NCI-H82 treated with DMSO at 0.1 percent for 48 hours (cell line): Measurements from ENCODE around the gene KRT8.

ENCODE experiments used
- DNase-seq: peaks from one replicate; lab custom pipeline; 2025; ENCODE audit not compliant: unreplicated experiment; lab: John Stamatoyannopoulos, UW

KRT8 gene

DNA sequence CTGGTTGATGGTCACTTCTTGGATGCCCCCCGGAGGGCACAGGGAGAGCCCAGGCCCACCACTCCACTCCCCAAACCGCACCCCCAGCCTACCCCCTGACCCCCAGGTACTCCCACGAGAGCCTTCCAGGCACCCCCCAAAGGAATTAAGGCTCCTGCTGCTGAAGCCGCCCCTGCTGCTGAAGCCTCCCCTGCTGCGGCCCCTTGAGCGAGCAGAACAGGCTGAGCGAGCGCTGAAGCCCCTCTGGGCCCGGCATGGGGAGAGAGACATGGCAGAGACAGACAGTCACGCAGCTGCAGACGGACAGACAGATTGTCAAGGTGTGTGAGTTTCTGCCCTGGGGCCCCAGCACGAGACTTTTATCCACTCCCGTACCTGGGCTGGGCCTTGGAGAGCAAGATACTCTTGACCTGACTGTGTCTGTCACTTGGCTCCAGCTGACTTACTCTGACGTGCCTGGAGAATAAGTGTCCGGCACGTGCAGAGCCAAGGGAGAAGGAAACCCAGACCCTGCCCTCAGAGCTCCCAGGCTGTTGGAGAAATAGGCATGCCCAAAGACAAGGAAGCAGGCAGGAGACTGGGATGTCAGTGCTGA lies 56.1 kb downstream of the KRT8 start, which contains the start of gene KRT78:
Gene KRT78 (minus strand): TSS at position 334 of the 595 bp plus-strand sequence. CDS start 64 bp downstream, at position 270.
- no peak for DNase-seq

DNA sequence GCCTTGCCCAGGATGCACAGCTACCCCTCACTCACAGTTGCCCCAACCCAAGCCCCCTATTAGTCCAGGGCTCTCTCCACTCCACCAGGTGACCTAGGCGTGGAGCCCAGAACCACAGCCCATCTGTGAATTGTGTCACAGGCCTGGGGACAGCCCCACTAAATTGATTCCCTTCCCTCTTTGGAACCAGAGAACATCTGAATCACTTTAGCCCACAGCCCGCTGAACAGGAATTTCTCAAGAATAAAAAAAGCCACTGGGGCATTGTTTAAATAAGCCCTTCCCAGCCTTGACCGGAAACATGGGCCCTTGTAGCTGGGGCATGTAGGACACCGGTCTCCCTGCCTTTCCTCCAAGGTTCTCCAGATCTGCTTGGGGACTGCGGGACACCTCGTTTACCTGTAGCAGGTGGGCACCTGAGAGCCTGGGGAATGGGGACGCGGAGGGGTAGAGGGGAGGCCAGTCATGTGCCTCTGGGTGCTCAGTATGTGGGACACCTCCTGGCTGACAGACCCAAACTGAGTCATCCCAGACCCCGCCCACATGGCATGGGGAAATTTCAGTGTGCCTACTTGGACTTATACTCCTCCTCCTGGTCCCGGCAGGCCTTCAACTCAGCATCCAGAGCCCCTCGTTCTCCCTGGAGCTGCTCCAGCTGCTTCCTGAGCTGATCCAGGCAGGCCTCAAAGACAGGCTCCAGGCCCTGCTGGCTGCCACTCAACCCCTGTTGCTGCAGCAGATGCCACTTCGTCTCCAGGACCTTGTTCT lies 57.4 kb downstream of the KRT8 start:
- DNase-seq: no peak
